Loucy (cell line): ENCODE results near the gene ANXA8.
"Not testable (repeated sequence)": the region's sequence is repeated elsewhere in the genome, so short reads cannot be mapped to it uniquely, and the experiment has no call there.

Source experiments
- H2AFZ ChIP-seq: fragments of 200-600 bp; sonication (generic); 2 replicates; pipeline ENCODE4 v1.6.0; 2016; ENCODE audit warnings: antibody characterized with exemption, mild to moderate bottlenecking, low read length, moderate library complexity
- H3F3A ChIP-seq: fragments of 200-600 bp; 2 replicates; pipeline ENCODE4 v1.6.0; 2016; ENCODE audit warnings: antibody characterized with exemption, low read depth, mild to moderate bottlenecking
- H3K27me3 ChIP-seq: fragments of 200-600 bp; sonication (generic); 2 replicates; pipeline ENCODE4 v1.6.1; 2014; ENCODE audit warnings: low read length, mild to moderate bottlenecking; ENCODE audit not compliant: insufficient read depth, poor library complexity, severe bottlenecking
- H3K36me3 ChIP-seq: fragments of 200-600 bp; sonication (generic); 2 replicates; pipeline ENCODE4 v1.6.1; 2016; ENCODE audit warnings: low read length; ENCODE audit not compliant: insufficient read depth
- H3K4me1 ChIP-seq: fragments of 200-600 bp; sonication (generic); 2 replicates; pipeline ENCODE4 v1.5.1; 2014; ENCODE audit warnings: low read length, mild to moderate bottlenecking; ENCODE audit not compliant: insufficient read depth, poor library complexity, severe bottlenecking
- H3K4me2 ChIP-seq: fragments of 200-600 bp; sonication (generic); 2 replicates; pipeline ENCODE4 v1.6.0; 2014; ENCODE audit warnings: antibody characterized with exemption, low read length, low read depth, mild to moderate bottlenecking; ENCODE audit not compliant: poor library complexity, severe bottlenecking
- H3K4me3 ChIP-seq: fragments of 200-600 bp; sonication (generic); 2 replicates; pipeline ENCODE4 v1.5.1; 2014; ENCODE audit warnings: low read length, mild to moderate bottlenecking, mixed read lengths; ENCODE audit not compliant: poor library complexity, severe bottlenecking
- H3K79me2 ChIP-seq: fragments of 200-600 bp; sonication (generic); 2 replicates; pipeline ENCODE4 v1.6.1; 2014; ENCODE audit warnings: low read length; ENCODE audit not compliant: insufficient read depth
- H3K9ac ChIP-seq: fragments of 200-600 bp; sonication (generic); 2 replicates; pipeline ENCODE4 v1.6.0; 2014; ENCODE audit warnings: mild to moderate bottlenecking, low read depth, low read length, moderate library complexity; ENCODE audit not compliant: poor library complexity, severe bottlenecking
- H3K9me2 ChIP-seq: fragments of 200-600 bp; sonication (generic); replicated peaks from 2 replicates; pipeline ENCODE4 v1.6.1; 2016; ENCODE audit warnings: low read depth, low read length, mixed read lengths
- H3K9me3 ChIP-seq: fragments of 200-600 bp; sonication (generic); 2 replicates; pipeline ENCODE4 v1.6.1; 2014; ENCODE audit warnings: mild to moderate bottlenecking, antibody characterized with exemption, low read length, low read depth; ENCODE audit not compliant: insufficient read depth
- H4K20me1 ChIP-seq: fragments of 200-600 bp; sonication (generic); 2 replicates; pipeline ENCODE4 v1.6.0; 2014; ENCODE audit warnings: antibody characterized with exemption, low read length, mild to moderate bottlenecking; ENCODE audit not compliant: insufficient read depth, poor library complexity, severe bottlenecking
- EZH2phosphoT487 ChIP-seq: fragments of 200-600 bp; IDR thresholded peaks from 2 replicates; pipeline ENCODE4 v1.6.1; 2018; ENCODE audit warnings: antibody characterized with exemption, mild to moderate bottlenecking, moderate library complexity, borderline replicate concordance
- TF ChIP-seq, protein P1 (sequence below): fragments of 200-600 bp; sonication (generic); conservative IDR thresholded peaks from 2 replicates; pipeline ENCODE4 v1.5.1; 2014; ENCODE audit warnings: mild to moderate bottlenecking, antibody characterized with exemption, low read length

ANXA8 gene

DNA sequence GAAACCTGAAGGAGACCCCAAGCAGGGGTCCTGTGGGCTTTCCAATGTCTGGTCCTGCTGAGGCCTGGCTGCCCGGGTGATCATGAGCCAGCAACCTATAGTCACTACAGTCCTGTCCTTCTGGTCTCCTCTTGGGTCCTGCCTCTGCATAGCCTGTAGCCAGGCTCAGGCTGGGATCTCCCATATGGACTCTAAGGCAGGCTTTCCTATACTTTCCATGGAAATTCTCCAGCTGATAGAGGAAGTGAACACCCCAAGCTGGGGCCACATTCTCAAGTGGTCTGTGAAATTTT is 26.4 kb downstream of the ANXA8 start:
- H3K79me2 ChIP-seq, result no peaks in the 10 kb centered on the region
- no peaks in the 10 kb centered on the region for H3K36me3 ChIP-seq
- H3K9me3 ChIP-seq, result no peaks in the 10 kb centered on the region
- H4K20me1 ChIP-seq, result no peaks in the 10 kb centered on the region
- no peak overlapping the region for H3K9ac ChIP-seq
- no peaks in the 10 kb centered on the region for H3K4me1 ChIP-seq
- H3K4me3 ChIP-seq, result no peak overlapping the region
- no peaks in the 10 kb centered on the region for H3K9me2 ChIP-seq
- H3K27me3 ChIP-seq, result no peaks in the 10 kb centered on the region
- H2AFZ ChIP-seq, result no peak overlapping the region
- TF ChIP-seq EZH2phosphoT487, result no peak
- TF ChIP-seq, protein P1, sequence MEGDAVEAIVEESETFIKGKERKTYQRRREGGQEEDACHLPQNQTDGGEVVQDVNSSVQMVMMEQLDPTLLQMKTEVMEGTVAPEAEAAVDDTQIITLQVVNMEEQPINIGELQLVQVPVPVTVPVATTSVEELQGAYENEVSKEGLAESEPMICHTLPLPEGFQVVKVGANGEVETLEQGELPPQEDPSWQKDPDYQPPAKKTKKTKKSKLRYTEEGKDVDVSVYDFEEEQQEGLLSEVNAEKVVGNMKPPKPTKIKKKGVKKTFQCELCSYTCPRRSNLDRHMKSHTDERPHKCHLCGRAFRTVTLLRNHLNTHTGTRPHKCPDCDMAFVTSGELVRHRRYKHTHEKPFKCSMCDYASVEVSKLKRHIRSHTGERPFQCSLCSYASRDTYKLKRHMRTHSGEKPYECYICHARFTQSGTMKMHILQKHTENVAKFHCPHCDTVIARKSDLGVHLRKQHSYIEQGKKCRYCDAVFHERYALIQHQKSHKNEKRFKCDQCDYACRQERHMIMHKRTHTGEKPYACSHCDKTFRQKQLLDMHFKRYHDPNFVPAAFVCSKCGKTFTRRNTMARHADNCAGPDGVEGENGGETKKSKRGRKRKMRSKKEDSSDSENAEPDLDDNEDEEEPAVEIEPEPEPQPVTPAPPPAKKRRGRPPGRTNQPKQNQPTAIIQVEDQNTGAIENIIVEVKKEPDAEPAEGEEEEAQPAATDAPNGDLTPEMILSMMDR, result no peak
- H3F3A ChIP-seq, result no peaks in the 10 kb centered on the region
- H3K4me2 ChIP-seq, result no peak overlapping the region

DNA sequence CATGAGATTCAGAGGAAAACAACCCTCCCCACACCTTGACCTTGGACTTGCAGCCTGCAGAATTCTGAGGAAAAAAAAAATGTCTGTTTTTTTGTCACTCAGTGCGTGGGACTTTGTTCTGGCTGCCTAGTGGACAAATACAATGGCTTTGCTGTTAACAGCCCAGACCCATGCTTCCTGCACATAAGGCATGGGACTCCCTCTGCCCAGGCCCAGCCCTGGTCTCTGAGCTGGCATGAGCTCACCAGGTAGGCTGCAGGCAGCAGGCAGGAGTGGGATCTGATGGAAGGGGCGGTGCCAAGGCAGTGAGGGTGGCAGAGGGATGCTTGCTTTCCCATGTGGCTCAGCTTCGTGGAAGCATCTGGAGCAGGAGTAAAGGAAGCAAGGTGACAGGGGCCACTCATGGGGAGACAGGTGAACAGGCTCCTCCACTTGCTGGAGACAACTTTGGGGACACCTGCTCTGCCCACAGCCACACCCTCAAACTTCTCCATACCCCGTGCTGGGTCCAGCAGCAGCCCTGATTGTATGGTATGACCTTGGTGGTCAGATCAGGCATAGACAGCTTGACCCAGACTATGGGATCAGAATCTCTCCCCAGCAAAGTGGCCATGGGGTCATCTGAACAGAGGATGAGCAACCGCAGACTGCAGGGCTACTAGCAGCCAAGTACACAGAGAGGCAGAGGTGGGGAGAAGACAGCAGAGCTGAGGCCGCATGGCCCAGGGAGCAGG is 27.0 kb downstream of the ANXA8 start:
- H2AFZ ChIP-seq, result no peak overlapping the region
- no peaks in the 10 kb centered on the region for H4K20me1 ChIP-seq
- no peaks in the 10 kb centered on the region for H3K9me3 ChIP-seq
- no peaks in the 10 kb centered on the region for H3F3A ChIP-seq
- no peak overlapping the region for H3K4me2 ChIP-seq
- H3K79me2 ChIP-seq, result no peaks in the 10 kb centered on the region
- TF ChIP-seq EZH2phosphoT487, result no peak
- TF ChIP-seq, protein P1, result no peak
- H3K27me3 ChIP-seq, result no peaks in the 10 kb centered on the region
- no peaks in the 10 kb centered on the region for H3K9me2 ChIP-seq
- no peak overlapping the region for H3K4me3 ChIP-seq
- H3K9ac ChIP-seq, result no peak overlapping the region
- H3K36me3 ChIP-seq, result no peaks in the 10 kb centered on the region
- no peaks in the 10 kb centered on the region for H3K4me1 ChIP-seq

DNA sequence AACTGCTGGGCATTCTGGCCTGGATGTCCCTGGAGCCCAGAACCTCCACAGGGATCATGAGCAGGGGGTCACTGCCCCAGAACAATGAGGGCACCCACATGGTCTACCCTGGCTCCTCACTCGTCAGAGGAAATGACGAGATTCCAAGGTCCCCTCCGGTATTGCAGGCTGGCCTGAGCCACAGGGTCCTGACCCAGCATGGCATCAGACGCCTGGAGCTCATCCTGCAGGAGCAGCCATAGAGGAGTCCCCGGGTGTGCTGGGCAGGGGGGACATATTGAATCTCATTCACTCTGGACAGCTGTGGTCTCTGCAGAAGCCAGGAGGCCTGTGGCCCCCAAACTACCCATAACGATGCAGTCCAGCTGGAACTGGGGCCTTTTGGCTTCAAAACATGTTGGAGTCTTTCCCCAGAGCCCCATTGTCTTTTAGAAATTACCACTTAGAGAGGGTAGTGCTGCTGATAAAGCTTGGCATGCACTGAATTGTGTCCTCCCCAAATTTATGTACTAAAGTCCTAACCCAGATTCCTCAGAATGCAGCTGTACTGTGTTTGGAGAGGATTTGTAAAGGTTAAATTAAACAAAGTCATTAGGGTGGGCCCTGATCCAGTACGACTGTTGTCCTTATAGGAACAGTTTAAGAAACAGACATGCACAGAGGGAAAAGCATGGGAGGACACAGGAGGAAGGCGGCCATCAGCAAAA is 27.7 kb downstream of the ANXA8 start:
- Histone ChIP-seq H3K9me2 (no peaks in the 10 kb centered on the region), H3K9ac (no peak overlapping the region), H4K20me1 (no peaks in the 10 kb centered on the region), H3K4me2 (no peak overlapping the region), H3F3A (no peaks in the 10 kb centered on the region), H3K4me3 (no peak overlapping the region), H3K9me3 (no peaks in the 10 kb centered on the region), H3K27me3 (no peaks in the 10 kb centered on the region), H3K4me1 (no peaks in the 10 kb centered on the region), H3K36me3 (no peaks in the 10 kb centered on the region), H2AFZ (no peak overlapping the region), H3K79me2 (no peaks in the 10 kb centered on the region)
- TF ChIP-seq EZH2phosphoT487, result no peak
- TF ChIP-seq, protein P1, result no peak

DNA sequence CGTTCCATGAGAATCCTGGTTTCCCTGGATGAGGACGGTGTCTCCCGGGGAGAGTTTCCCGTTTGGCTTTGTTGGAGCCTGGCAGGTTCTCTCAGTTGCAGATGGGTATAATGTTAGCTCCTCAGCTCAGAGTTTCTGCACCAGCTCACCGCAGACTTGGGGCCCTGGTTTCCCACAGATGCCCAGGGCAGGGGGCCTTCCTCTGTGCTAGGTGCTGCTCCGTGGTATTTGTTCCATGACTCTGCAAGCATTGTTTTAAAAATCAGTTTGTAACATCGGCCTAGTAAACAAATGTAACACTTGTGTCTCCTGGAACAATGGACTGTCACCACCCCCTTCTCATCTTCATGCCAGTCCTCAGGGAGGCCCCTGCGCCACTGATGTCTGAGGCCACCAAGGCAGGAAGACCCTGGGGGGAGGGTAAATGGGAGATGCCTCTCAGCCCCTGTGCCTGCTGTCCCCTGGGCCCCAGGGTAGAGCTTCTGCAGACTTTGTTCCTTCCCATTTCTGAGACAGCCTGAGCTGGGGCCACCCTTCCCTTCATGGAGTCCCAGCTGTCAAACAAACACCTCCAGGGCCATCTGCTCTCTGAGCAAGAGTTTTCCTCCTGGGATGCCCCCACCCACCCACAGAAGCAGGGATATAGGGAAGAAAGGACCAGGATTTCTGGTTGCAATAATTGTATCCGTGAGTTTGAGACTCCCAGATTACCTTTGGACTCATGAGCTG is 28.4 kb downstream of the ANXA8 start:
- not testable (repeated sequence) for H3F3A ChIP-seq, H3K4me1 ChIP-seq, H3K9me3 ChIP-seq, H4K20me1 ChIP-seq, H3K4me2 ChIP-seq, H3K9ac ChIP-seq, H3K9me2 ChIP-seq, H3K36me3 ChIP-seq, H2AFZ ChIP-seq, H3K79me2 ChIP-seq, H3K27me3 ChIP-seq, H3K4me3 ChIP-seq
